H1 (cell line): ENCODE measurements around the gene PET100. TPM values are rescaled to one million over a fixed set of nuclear protein-coding genes. Genes with fewer than 3 reads are reported as not detected.

Source experiments
- CTCF ChIA-PET: fragments of 300-600 bp; sonication (Branson Sonifier 250); formaldehyde crosslinking; loops from one replicate; lab custom pipeline; 2021; ENCODE audit not compliant: partially characterized antibody; lab: Charles Lee
- POLR2A ChIA-PET: fragments of 300-600 bp; sonication (Branson Sonifier 250); formaldehyde crosslinking; loops from one replicate; lab custom pipeline; 2021; ENCODE audit warnings: inconsistent platforms; ENCODE audit not compliant: partially characterized antibody; lab: Charles Lee
- DNase-seq, 2 experiments: peaks; one replicate each; pipeline versions ENCODE4 v3.0.0 to v3.0.0-alpha.2; 2010 to 2022; ENCODE audit warnings: low spot score in 2 of 2, low read depth in 1 of 2, mixed read lengths in 1 of 2
- FAIRE-seq: peaks from 2 replicates; lab custom pipeline; 2011; peaks lifted over from hg19 to GRCh38; lab: Jason Lieb, UNC
- H2AFZ ChIP-seq: 2 replicates; pipeline ENCODE4 v1.8.1; 2012; ENCODE audit warnings: low read length, inconsistent platforms
- H2AK5ac ChIP-seq: 2 replicates; pipeline ENCODE4 v1.6.1; 2013; ENCODE audit warnings: low read depth, low read length
- H2BK120ac ChIP-seq: replicated peaks from 2 replicates; pipeline ENCODE3; 2013; ENCODE audit warnings: low read depth, low read length, inconsistent platforms
- H2BK12ac ChIP-seq: 2 replicates; pipeline ENCODE4 v1.6.1; 2013; ENCODE audit warnings: low read depth, low read length
- H2BK15ac ChIP-seq: 2 replicates; pipeline ENCODE4 v1.6.1; 2013; ENCODE audit warnings: low read length
- H2BK20ac ChIP-seq: 2 replicates; pipeline ENCODE4 v1.6.1; 2013; ENCODE audit warnings: low read length
- H2BK5ac ChIP-seq: 2 replicates; pipeline ENCODE4 v1.6.1; 2013; ENCODE audit warnings: low read depth, low read length
- H3K14ac ChIP-seq: 2 replicates; pipeline ENCODE4 v1.6.1; 2013; ENCODE audit warnings: inconsistent platforms; ENCODE audit not compliant: insufficient read length
- H3K18ac ChIP-seq: 2 replicates; pipeline ENCODE4 v1.6.1; 2013; ENCODE audit warnings: low read length; ENCODE audit errors: extremely low read depth
- H3K23ac ChIP-seq: 2 replicates; pipeline ENCODE4 v1.6.1; 2013; ENCODE audit warnings: inconsistent platforms; ENCODE audit not compliant: insufficient read length
- H3K23me2 ChIP-seq: 2 replicates; pipeline ENCODE4 v1.6.1; 2013; ENCODE audit warnings: low read depth, low read length
- H3K27ac ChIP-seq: 2 replicates; pipeline ENCODE4 v1.6.1; 2011; ENCODE audit warnings: low read depth, low read length, inconsistent platforms
- H3K27me3 ChIP-seq, 4 experiments: replicated peaks in 1 of 4; 1 replicate in 1 of 4; 2 replicates in 3 of 4; pipeline versions ENCODE4 v1.6.1 to v1.8.1; 2011 to 2013; ENCODE audit warnings: low read length in 3 of 4, mild to moderate bottlenecking in 3 of 4, inconsistent platforms in 2 of 4, mixed read lengths in 2 of 4, moderate library complexity in 1 of 4; ENCODE audit not compliant: control insufficient read depth in 3 of 4, insufficient read depth in 3 of 4; ENCODE audit errors: extremely low read depth in 1 of 4
- H3K36me3 ChIP-seq, 4 experiments: 2 replicates each; pipeline versions ENCODE4 v1.6.1 to v1.8.1; 2011 to 2013; ENCODE audit warnings: mild to moderate bottlenecking in 4 of 4, low read length in 3 of 4, moderate library complexity in 2 of 4, control low read depth in 1 of 4, inconsistent platforms in 1 of 4; ENCODE audit not compliant: insufficient read depth in 4 of 4, control insufficient read depth in 2 of 4
- H3K4ac ChIP-seq: replicated peaks from 2 replicates; pipeline ENCODE3; 2013; ENCODE audit warnings: low read length, low read depth, mixed read lengths, inconsistent platforms; ENCODE audit not compliant: insufficient read length
- H3K4me1 ChIP-seq, 4 experiments: replicated peaks in 1 of 4; 1 replicate in 1 of 4; 2 replicates in 3 of 4; pipeline versions ENCODE4 v1.6.1 to v1.8.1; 2011 to 2013; ENCODE audit warnings: low read length in 3 of 4, inconsistent platforms in 2 of 4, mixed read lengths in 1 of 4; ENCODE audit not compliant: insufficient read depth in 4 of 4, control insufficient read depth in 3 of 4
- H3K4me2 ChIP-seq, 2 experiments: 2 replicates each; pipeline versions ENCODE4 v1.6.1 to v1.8.1; 2011 to 2013; ENCODE audit warnings: low read depth in 2 of 2, low read length in 2 of 2, control low read depth in 1 of 2, inconsistent platforms in 1 of 2, mild to moderate bottlenecking in 1 of 2; ENCODE audit not compliant: insufficient read depth in 1 of 2
- H3K4me3 ChIP-seq, 4 experiments: fragments of 200-600, 300-600 bp in 1 of 4; sonication (generic), shearing (Covaris generic), sonication (Bioruptor Twin) in 1 of 4; 2 replicates each; pipeline versions ENCODE4 v1.5.1 to v1.8.1; 2011 to 2016; ENCODE audit warnings: low read length in 4 of 4, low read depth in 3 of 4, control low read depth in 2 of 4, inconsistent platforms in 2 of 4, mild to moderate bottlenecking in 2 of 4, mixed read lengths in 1 of 4, moderate library complexity in 1 of 4; ENCODE audit not compliant: insufficient read depth in 2 of 4; ENCODE audit errors: extremely low read depth in 1 of 4
- H3K56ac ChIP-seq: replicated peaks from 2 replicates; pipeline ENCODE3; 2013; ENCODE audit warnings: low read depth, mild to moderate bottlenecking, mixed read lengths, low read length, inconsistent platforms; ENCODE audit not compliant: insufficient read length
- H3K79me1 ChIP-seq: 2 replicates; pipeline ENCODE4 v1.6.1; 2013; ENCODE audit warnings: low read depth, low read length, control low read depth
- H3K79me2 ChIP-seq, 2 experiments: 2 replicates each; pipeline versions ENCODE4 v1.6.1 to v1.8.1; 2012 to 2013; ENCODE audit warnings: low read length in 2 of 2, mild to moderate bottlenecking in 2 of 2, inconsistent platforms in 1 of 2; ENCODE audit not compliant: insufficient read depth in 2 of 2, control insufficient read depth in 1 of 2
- H3K9ac ChIP-seq, 4 experiments: replicated peaks in 1 of 4; 1 replicate in 1 of 4; 2 replicates in 3 of 4; pipeline versions ENCODE4 v1.6.1 to v1.8.1; 2011 to 2013; ENCODE audit warnings: low read depth in 3 of 4, low read length in 3 of 4, control low read depth in 2 of 4, mild to moderate bottlenecking in 2 of 4, moderate library complexity in 2 of 4, inconsistent platforms in 1 of 4; ENCODE audit errors: extremely low read depth in 1 of 4
- H3K9me3 ChIP-seq, 2 experiments: 2 replicates each; pipeline versions ENCODE4 v1.6.1 to v1.8.1; 2012 to 2013; ENCODE audit warnings: mild to moderate bottlenecking in 2 of 2, moderate library complexity in 2 of 2, control low read depth in 1 of 2, inconsistent platforms in 1 of 2, low read depth in 1 of 2, low read length in 1 of 2, mixed read lengths in 1 of 2; ENCODE audit not compliant: insufficient read depth in 2 of 2
- H4K20me1 ChIP-seq, 2 experiments: replicated peaks in 1 of 2; 2 replicates each; pipeline versions ENCODE3 to v1.8.1; 2011 to 2013; ENCODE audit warnings: inconsistent platforms in 2 of 2, low read length in 2 of 2, mild to moderate bottlenecking in 1 of 2; ENCODE audit not compliant: insufficient read depth in 2 of 2, control insufficient read depth in 1 of 2
- H4K5ac ChIP-seq: 2 replicates; pipeline ENCODE4 v1.6.1; 2013; ENCODE audit warnings: low read length, low read depth, mixed read lengths, inconsistent platforms; ENCODE audit not compliant: insufficient read length
- H4K8ac ChIP-seq: 2 replicates; pipeline ENCODE4 v1.8.0; 2013; ENCODE audit warnings: mild to moderate bottlenecking, moderate library complexity, low read length, inconsistent platforms; ENCODE audit not compliant: insufficient read depth; ENCODE audit errors: extremely low read depth
- H4K91ac ChIP-seq: replicated peaks from 2 replicates; pipeline ENCODE3; 2013; ENCODE audit warnings: low read length, mixed read lengths, inconsistent platforms; ENCODE audit not compliant: insufficient read length
- FOSL1 ChIP-seq: IDR thresholded peaks from 2 replicates; pipeline ENCODE4 v1.6.1; 2011; ENCODE audit warnings: mild to moderate bottlenecking, low read depth, low read length, moderate library complexity; ENCODE audit not compliant: insufficient read depth
- RBBP5 ChIP-seq: IDR thresholded peaks from 2 replicates; pipeline ENCODE4 v1.7.1; 2012; ENCODE audit warnings: low read depth, mild to moderate bottlenecking, inconsistent platforms, low read length, moderate library complexity, borderline replicate concordance
- RXRA ChIP-seq: IDR thresholded peaks from 2 replicates; pipeline ENCODE4 v1.6.1; 2011; ENCODE audit warnings: low read depth, mild to moderate bottlenecking, low read length, moderate library complexity; ENCODE audit not compliant: insufficient read depth
- TEAD4 ChIP-seq: IDR thresholded peaks from 2 replicates; pipeline ENCODE4 v1.6.1; 2012; ENCODE audit warnings: low read depth, low read length, inconsistent platforms, mixed read lengths
- WGBS, 2 experiments: shearing (Covaris generic) in 1 of 2; methylation state at CpG; one replicate each; pipeline versions ENCODE4 v1.1.6 to v1.1.7; 2013 to 2015; ENCODE audit warnings: low lambda C conversion rate in 2 of 2, mixed read lengths in 2 of 2, inconsistent platforms in 1 of 2, low coverage in 1 of 2, missing lambda C conversion rate in 1 of 2; ENCODE audit not compliant: insufficient replicate concordance in 2 of 2, insufficient coverage in 1 of 2, insufficient read length in 1 of 2; ENCODE audit errors: extremely low coverage in 1 of 2, missing lambda C conversion rate in 1 of 2; 5-methylcytosine and 5-hydroxymethylcytosine counted together
- polyA plus RNA-seq, 7 experiments: library from polyadenylated mRNA; depleted of rRNA in 3 of 7; stranded (reverse) in 5 of 7; unstranded in 2 of 7; fragments of >200 nt in 5 of 7; fragments of 200-250 nt in 2 of 7; gene quantifications; 1 replicate in 5 of 7; 2 replicates in 1 of 7; 4 replicates in 1 of 7; pipeline versions ENCODE4 v1.2.1 to v1.2.3, GENCODE V29; 2011 to 2013; ENCODE audit warnings: missing spikeins in 2 of 7, mixed read lengths in 2 of 7
- total RNA-seq: library from RNA; stranded (reverse); fragmentation: NEBNext Ultra II Directional; extraction: Animal tissue kit (Norgen Biotek cat#: 25700); gene quantifications from 2 replicates; pipeline ENCODE4 v1.2.1, GENCODE V29; 2021

The PET100 gene
- total and polyA plus RNA-seq, 2 of the 8 experiments (the other 6 are each of a cell fraction or from before 2014, with no cell fraction given) = 80.8 to 105 TPM

DNA sequence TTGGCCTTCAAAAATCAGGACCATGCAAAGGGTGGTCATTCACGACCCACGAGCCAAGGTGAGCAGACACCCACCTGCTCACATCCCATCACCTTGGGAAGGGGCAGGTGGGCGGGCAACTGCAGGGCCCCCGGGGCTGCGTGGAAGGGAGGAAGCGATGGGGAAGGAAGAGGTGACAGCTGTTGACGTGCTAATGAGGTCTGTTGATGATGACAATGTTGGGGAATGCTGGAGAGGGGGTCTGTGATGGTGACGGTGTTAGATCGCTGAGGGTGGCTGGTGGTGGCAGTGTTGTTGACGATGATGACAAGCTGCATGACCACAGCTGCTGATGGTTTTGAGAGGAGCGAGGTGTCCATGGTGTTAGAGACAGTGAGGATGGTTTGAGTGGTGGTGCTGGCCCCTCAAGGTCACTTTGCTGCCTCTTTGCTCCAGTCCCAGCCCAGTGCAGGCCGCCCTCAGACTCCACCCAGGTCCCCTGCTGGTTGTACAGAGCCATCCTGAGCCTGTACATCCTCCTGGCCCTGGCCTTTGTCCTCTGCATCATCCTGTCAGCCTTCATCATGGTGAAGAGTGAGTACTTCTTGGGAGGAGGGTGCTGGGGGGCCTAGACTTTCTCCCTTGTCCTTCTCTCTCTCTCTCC is 48.2 kb downstream of the PET100 start:
- WGBS, 2 experiments = 78% methylated on average over 12 of the region's 12 CpGs; no CpG with 5 or more reads in 1 of the 2 experiments
- Histone ChIP-seq H3K4me1 (peaks cover 0 to 6% (median 4%) of the 10 kb centered on the region in 4 experiments; a peak in 5 of 7 replicates), H2AFZ (no peak overlapping the region), H4K91ac (peak overlapping the region; percentile 30), H2BK15ac (no peak overlapping the region), H2BK120ac (no peak overlapping the region), H3K4ac (no peak overlapping the region), H3K9me3 (no peaks in the 10 kb centered on the region), H3K23ac (no peak overlapping the region), H2BK12ac (0 out of 2 replicates have a peak overlapping the region, but pooled peaks have one; percentile 39), H2AK5ac (0 out of 2 replicates have a peak overlapping the region, but pooled peaks have one; percentile 71), H2BK20ac (no peak overlapping the region), H3K36me3 (peaks cover 0 to 7% (median 3%) of the 10 kb centered on the region in 4 experiments; a peak in 3 of 8 replicates), H3K4me3 (no peak overlapping the region), H3K79me2 (peaks cover 0 to 4% of the 10 kb centered on the region in 2 experiments; a peak in 1 of 4 replicates), H4K20me1 (peaks cover 0 to 5% of the 10 kb centered on the region in 2 experiments), H4K8ac (no peak overlapping the region; the same call in 1 of the 2 replicates), H4K5ac (no peak overlapping the region), H3K14ac (no peak overlapping the region), H2BK5ac (no peak overlapping the region), H3K4me2 (no peak overlapping the region), H3K56ac (no peak overlapping the region), H3K79me1 (peaks cover 4% of the 10 kb centered on the region), H3K23me2 (peaks cover 4% of the 10 kb centered on the region; the same call in 1 of the 2 replicates), H3K18ac (no peak overlapping the region), H3K27me3 (peaks cover 0 to 8% (median 3%) of the 10 kb centered on the region in 4 experiments; a peak in 3 of 7 replicates), H3K9ac (no peak overlapping the region), H3K27ac (no peak overlapping the region)
- DNase-seq (no peak), FAIRE-seq (no peak)
- ChIA-PET CTCF (interaction anchor here (0.9 to 1.9 kb wide), 7 partner anchors 20 to 198 kb away, joined by 3 to 9 read pairs (median 3); no protein-coding TSS in a partner anchor), POLR2A (interaction anchor here (0.7 to 1.8 kb wide), 2 partner anchors 9 to 23 kb away, joined by 3 to 6 read pairs; partner anchors contain the start of gene RETN)
- TF ChIP-seq RBBP5 (no peak), TEAD4 (no peak), FOSL1 (no peak), RXRA (no peak)
